SU-DHL-6 (cell line): ENCODE data around the gene NMU.

Experiments
- H2AFZ ChIP-seq: fragments of 200-600 bp; sonication (generic); 2 replicates; pipeline ENCODE4 v1.6.1; 2014; ENCODE audit warnings: low read depth, mild to moderate bottlenecking, moderate library complexity, mixed read lengths, antibody characterized with exemption, low read length; ENCODE audit not compliant: severe bottlenecking
- H3F3A ChIP-seq: fragments of 200-600 bp; shearing (Covaris generic); 2 replicates; pipeline ENCODE4 v1.6.0; 2016; ENCODE audit warnings: antibody characterized with exemption, mild to moderate bottlenecking; ENCODE audit not compliant: insufficient read depth
- H3K27ac ChIP-seq: fragments of 200-600 bp; sonication (generic); 2 replicates; pipeline ENCODE4 v1.5.1; 2016; ENCODE audit warnings: low read depth, mild to moderate bottlenecking, low read length, moderate library complexity, mixed read lengths
- H3K27me3 ChIP-seq: fragments of 200-600 bp; sonication (generic), shearing (Covaris generic); 2 replicates; pipeline ENCODE4 v1.6.0; 2014; ENCODE audit warnings: mild to moderate bottlenecking, low read length
- H3K36me3 ChIP-seq: fragments of 200-600 bp; sonication (generic); 2 replicates; pipeline ENCODE4 v1.6.1; 2014; ENCODE audit warnings: mild to moderate bottlenecking, low read length, mixed read lengths
- H3K4me2 ChIP-seq: fragments of 300-600, 200-600 bp; shearing (Covaris generic), sonication (generic); 2 replicates; pipeline ENCODE4 v1.6.0; 2014; ENCODE audit warnings: low read length, low read depth, mild to moderate bottlenecking; ENCODE audit not compliant: poor library complexity, severe bottlenecking
- H3K4me3 ChIP-seq: fragments of 200-600 bp; sonication (generic); 2 replicates; pipeline ENCODE4 v1.5.1; 2014; ENCODE audit warnings: antibody characterized with exemption, low read length, mild to moderate bottlenecking, mixed read lengths; ENCODE audit not compliant: insufficient read depth, poor library complexity, severe bottlenecking
- H3K79me2 ChIP-seq: fragments of 200-600 bp; sonication (generic); 2 replicates; pipeline ENCODE4 v1.6.1; 2014; ENCODE audit warnings: mild to moderate bottlenecking, low read length, moderate library complexity; ENCODE audit not compliant: insufficient read depth
- H3K9ac ChIP-seq: fragments of 200-600 bp; sonication (generic); 2 replicates; pipeline ENCODE4 v1.7.0; 2014; ENCODE audit warnings: mild to moderate bottlenecking, low read length
- H3K9me2 ChIP-seq: fragments of 200-600 bp; sonication (generic); replicated peaks from 2 replicates; pipeline ENCODE4 v1.6.1; 2014; ENCODE audit warnings: low read length; ENCODE audit not compliant: insufficient read depth
- H3K9me3 ChIP-seq: fragments of 200-600 bp; sonication (generic); 2 replicates; pipeline ENCODE4 v1.6.1; 2014; ENCODE audit warnings: low read length, mixed read lengths; ENCODE audit not compliant: insufficient read depth
- H4K20me1 ChIP-seq: fragments of 200-600 bp; sonication (generic); 2 replicates; pipeline ENCODE4 v1.6.1; 2014; ENCODE audit warnings: low read depth, mild to moderate bottlenecking, antibody characterized with exemption, low read length, moderate library complexity, mixed read lengths
- EZH2phosphoT487 ChIP-seq: fragments of 200-600 bp; sonication (generic), shearing (Covaris generic); conservative IDR thresholded peaks from 2 replicates; pipeline ENCODE4 v1.6.1; 2018; ENCODE audit warnings: mild to moderate bottlenecking, antibody characterized with exemption, low read length, moderate library complexity, mixed read lengths
- TF ChIP-seq, protein P1 (sequence below): fragments of 200-600 bp; sonication (generic); IDR thresholded peaks from one replicate; pipeline ENCODE4 v1.5.1; 2017; ENCODE audit warnings: antibody characterized with exemption, mild to moderate bottlenecking, low read length, moderate library complexity; ENCODE audit not compliant: insufficient read depth, poor library complexity, severe bottlenecking

Gene NMU

GRCh38 chr4:55612341-55612740 is 23.8 kb downstream of the NMU start:
- Histone ChIP-seq H3K36me3 (no peaks in the 10 kb centered on the region), H3K4me3 (no peak overlapping the region), H3K4me2 (no peak overlapping the region), H3K9me2 (no peaks in the 10 kb centered on the region), H2AFZ (no peak overlapping the region), H3K9ac (no peak overlapping the region), H3K27ac (no peak overlapping the region), H3K27me3 (no peaks in the 10 kb centered on the region), H3K9me3 (no peaks in the 10 kb centered on the region), H3F3A (no peaks in the 10 kb centered on the region), H3K79me2 (no peaks in the 10 kb centered on the region), H4K20me1 (no peaks in the 10 kb centered on the region)
- no peak for TF ChIP-seq EZH2phosphoT487
- TF ChIP-seq, protein P1, sequence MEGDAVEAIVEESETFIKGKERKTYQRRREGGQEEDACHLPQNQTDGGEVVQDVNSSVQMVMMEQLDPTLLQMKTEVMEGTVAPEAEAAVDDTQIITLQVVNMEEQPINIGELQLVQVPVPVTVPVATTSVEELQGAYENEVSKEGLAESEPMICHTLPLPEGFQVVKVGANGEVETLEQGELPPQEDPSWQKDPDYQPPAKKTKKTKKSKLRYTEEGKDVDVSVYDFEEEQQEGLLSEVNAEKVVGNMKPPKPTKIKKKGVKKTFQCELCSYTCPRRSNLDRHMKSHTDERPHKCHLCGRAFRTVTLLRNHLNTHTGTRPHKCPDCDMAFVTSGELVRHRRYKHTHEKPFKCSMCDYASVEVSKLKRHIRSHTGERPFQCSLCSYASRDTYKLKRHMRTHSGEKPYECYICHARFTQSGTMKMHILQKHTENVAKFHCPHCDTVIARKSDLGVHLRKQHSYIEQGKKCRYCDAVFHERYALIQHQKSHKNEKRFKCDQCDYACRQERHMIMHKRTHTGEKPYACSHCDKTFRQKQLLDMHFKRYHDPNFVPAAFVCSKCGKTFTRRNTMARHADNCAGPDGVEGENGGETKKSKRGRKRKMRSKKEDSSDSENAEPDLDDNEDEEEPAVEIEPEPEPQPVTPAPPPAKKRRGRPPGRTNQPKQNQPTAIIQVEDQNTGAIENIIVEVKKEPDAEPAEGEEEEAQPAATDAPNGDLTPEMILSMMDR: no peak

GRCh38 chr4:55611358-55612059 is 24.6 kb downstream of the NMU start:
- Histone ChIP-seq H3K27me3 (no peaks in the 10 kb centered on the region), H3K9me3 (no peaks in the 10 kb centered on the region), H3K9ac (no peak overlapping the region)

GRCh38 chr4:55610381-55610780 is 25.7 kb downstream of the NMU start:
- TF ChIP-seq, protein P1: no peak
- TF ChIP-seq EZH2phosphoT487: no peak
- Histone ChIP-seq H2AFZ (no peak overlapping the region), H4K20me1 (no peaks in the 10 kb centered on the region), H3K4me3 (no peak overlapping the region), H3K9me2 (no peaks in the 10 kb centered on the region), H3K9me3 (no peaks in the 10 kb centered on the region), H3K27me3 (no peaks in the 10 kb centered on the region), H3K4me2 (no peak overlapping the region), H3F3A (no peaks in the 10 kb centered on the region), H3K79me2 (no peaks in the 10 kb centered on the region), H3K27ac (no peak overlapping the region), H3K9ac (no peak overlapping the region), H3K36me3 (no peaks in the 10 kb centered on the region)

More at GRCh38 chr4:55611358-55612059, 24.6 kb downstream of the NMU start:
- H3K9me2 ChIP-seq: no peaks in the 10 kb centered on the region
- TF ChIP-seq EZH2phosphoT487: no peak
- TF ChIP-seq, protein P1: no peak
- H4K20me1 ChIP-seq: no peaks in the 10 kb centered on the region
- H3K4me2 ChIP-seq: no peak overlapping the region
- no peaks in the 10 kb centered on the region for H3K36me3 ChIP-seq
- no peak overlapping the region for H3K27ac ChIP-seq
- no peak overlapping the region for H3K4me3 ChIP-seq
- no peak overlapping the region for H2AFZ ChIP-seq
- H3K79me2 ChIP-seq: no peaks in the 10 kb centered on the region
- H3F3A ChIP-seq: no peaks in the 10 kb centered on the region
